Ishikawa (cell line): ENCODE results near the gene DIP2C.

ENCODE experiments used
- CEBPB ChIP-seq: IDR thresholded peaks from 2 replicates; pipeline ENCODE4 v1.6.1; 2012
- CREB1 ChIP-seq: IDR thresholded peaks from 2 replicates; pipeline ENCODE4 v1.6.1; 2012; ENCODE audit warnings: low read depth
- EGR1 ChIP-seq: IDR thresholded peaks from 2 replicates; pipeline ENCODE4 v1.6.1; 2012
- EP300 ChIP-seq: IDR thresholded peaks from 2 replicates; pipeline ENCODE4 v1.6.1; 2012; ENCODE audit warnings: borderline replicate concordance
- FOXM1 ChIP-seq: IDR thresholded peaks from 2 replicates; pipeline ENCODE4 v1.6.1; 2012; ENCODE audit warnings: low read depth, borderline replicate concordance
- NFIC ChIP-seq: IDR thresholded peaks from 2 replicates; pipeline ENCODE4 v1.6.1; 2012
- RAD21 ChIP-seq: IDR thresholded peaks from 2 replicates; pipeline ENCODE4 v1.6.1; 2012; ENCODE audit warnings: low read depth
- TAF1 ChIP-seq: IDR thresholded peaks from 2 replicates; pipeline ENCODE4 v1.6.1; 2012; ENCODE audit warnings: low read depth, mild to moderate bottlenecking
- TCF12 ChIP-seq: IDR thresholded peaks from 2 replicates; pipeline ENCODE4 v1.6.1; 2012; ENCODE audit warnings: low read depth
- TEAD4 ChIP-seq: IDR thresholded peaks from 2 replicates; pipeline ENCODE4 v1.6.1; 2012
- YY1 ChIP-seq: IDR thresholded peaks from 2 replicates; pipeline ENCODE4 v1.6.1; 2012; ENCODE audit warnings: low read depth
- ZBTB7A ChIP-seq: IDR thresholded peaks from 2 replicates; pipeline ENCODE4 v1.6.1; 2012; ENCODE audit warnings: low read depth
- TF ChIP-seq, protein P1 (sequence below): IDR thresholded peaks from 2 replicates; pipeline ENCODE4 v1.6.1; 2012
- TF ChIP-seq, protein P2 (sequence below): IDR thresholded peaks from 2 replicates; pipeline ENCODE4 v1.6.1; 2012; ENCODE audit warnings: low read depth, mild to moderate bottlenecking
- TF ChIP-seq, protein P3 (sequence below): IDR thresholded peaks from 2 replicates; pipeline ENCODE4 v1.6.1; 2012

The DIP2C gene

DNA sequence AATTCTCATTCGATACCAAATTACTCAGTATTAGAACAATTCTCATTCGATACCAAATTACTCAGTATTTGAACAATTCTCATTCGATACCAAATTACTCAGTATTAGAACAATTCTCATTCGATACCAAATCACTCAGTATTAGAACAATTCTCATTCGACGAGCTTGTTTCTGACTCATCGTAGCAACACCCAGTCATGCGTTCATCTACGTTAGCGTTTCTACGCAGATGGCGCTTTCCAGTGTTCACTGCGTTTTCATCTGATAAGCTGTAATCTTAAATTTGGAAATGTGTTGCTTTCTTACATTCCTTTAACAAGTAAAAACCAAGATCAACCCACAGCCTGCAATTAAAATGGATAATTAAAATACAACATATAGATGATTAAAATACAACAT is 277.9 kb downstream of the DIP2C start:
- no peak for TF ChIP-seq CEBPB
- TF ChIP-seq TEAD4, result no peak
- TF ChIP-seq, protein P1, sequence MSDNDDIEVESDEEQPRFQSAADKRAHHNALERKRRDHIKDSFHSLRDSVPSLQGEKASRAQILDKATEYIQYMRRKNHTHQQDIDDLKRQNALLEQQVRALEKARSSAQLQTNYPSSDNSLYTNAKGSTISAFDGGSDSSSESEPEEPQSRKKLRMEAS, result no peak
- no peak for TF ChIP-seq CREB1
- TF ChIP-seq, protein P2, sequence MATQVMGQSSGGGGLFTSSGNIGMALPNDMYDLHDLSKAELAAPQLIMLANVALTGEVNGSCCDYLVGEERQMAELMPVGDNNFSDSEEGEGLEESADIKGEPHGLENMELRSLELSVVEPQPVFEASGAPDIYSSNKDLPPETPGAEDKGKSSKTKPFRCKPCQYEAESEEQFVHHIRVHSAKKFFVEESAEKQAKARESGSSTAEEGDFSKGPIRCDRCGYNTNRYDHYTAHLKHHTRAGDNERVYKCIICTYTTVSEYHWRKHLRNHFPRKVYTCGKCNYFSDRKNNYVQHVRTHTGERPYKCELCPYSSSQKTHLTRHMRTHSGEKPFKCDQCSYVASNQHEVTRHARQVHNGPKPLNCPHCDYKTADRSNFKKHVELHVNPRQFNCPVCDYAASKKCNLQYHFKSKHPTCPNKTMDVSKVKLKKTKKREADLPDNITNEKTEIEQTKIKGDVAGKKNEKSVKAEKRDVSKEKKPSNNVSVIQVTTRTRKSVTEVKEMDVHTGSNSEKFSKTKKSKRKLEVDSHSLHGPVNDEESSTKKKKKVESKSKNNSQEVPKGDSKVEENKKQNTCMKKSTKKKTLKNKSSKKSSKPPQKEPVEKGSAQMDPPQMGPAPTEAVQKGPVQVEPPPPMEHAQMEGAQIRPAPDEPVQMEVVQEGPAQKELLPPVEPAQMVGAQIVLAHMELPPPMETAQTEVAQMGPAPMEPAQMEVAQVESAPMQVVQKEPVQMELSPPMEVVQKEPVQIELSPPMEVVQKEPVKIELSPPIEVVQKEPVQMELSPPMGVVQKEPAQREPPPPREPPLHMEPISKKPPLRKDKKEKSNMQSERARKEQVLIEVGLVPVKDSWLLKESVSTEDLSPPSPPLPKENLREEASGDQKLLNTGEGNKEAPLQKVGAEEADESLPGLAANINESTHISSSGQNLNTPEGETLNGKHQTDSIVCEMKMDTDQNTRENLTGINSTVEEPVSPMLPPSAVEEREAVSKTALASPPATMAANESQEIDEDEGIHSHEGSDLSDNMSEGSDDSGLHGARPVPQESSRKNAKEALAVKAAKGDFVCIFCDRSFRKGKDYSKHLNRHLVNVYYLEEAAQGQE, result no peak
- no peak for TF ChIP-seq RAD21
- TF ChIP-seq FOXM1, result no peak
- TF ChIP-seq, protein P3, sequence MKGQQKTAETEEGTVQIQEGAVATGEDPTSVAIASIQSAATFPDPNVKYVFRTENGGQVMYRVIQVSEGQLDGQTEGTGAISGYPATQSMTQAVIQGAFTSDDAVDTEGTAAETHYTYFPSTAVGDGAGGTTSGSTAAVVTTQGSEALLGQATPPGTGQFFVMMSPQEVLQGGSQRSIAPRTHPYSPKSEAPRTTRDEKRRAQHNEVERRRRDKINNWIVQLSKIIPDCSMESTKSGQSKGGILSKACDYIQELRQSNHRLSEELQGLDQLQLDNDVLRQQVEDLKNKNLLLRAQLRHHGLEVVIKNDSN, result no peak
- TF ChIP-seq ZBTB7A, result no peak
- TF ChIP-seq EP300, result no peak
- no peak for TF ChIP-seq TCF12
- no peak for TF ChIP-seq YY1
- no peak for TF ChIP-seq NFIC
- TF ChIP-seq TAF1, result no peak

DNA sequence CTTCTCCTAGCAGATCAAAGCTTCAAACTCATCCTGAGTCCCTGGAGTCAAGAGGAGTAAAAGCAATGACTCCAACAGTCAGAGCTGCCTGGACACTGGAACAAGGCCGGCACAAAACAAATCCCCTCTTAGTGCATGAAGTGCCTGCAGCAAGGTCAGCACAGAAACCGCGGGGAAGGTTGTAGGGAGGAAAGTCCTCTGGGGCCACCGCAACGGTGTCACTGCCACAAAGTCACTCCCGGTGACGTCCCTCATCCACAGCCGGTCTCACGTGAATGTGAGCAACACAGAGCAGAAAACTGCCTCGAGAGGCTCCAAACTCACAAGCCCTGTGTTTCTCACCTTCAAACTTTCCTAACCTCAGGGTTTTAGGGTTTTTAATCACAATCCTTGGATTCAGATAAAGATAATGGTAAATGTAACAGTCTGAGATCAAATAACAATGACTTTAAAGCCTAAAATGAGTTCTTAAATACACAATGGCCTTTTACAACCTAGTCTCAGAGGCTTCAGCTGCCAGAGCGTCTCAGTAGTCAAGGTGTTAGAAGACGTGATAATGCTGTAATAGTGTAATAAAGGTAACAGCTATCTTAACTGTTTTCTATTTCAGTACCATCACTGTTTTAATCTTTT is 279.9 kb downstream of the DIP2C start:
- TF ChIP-seq TEAD4 (no peak), NFIC (no peak), YY1 (no peak), FOXM1 (no peak), CEBPB (no peak), CREB1 (no peak), TCF12 (no peak), RAD21 (no peak), ZBTB7A (no peak), EP300 (no peak)
- TF ChIP-seq, protein P2, result no peak
- TF ChIP-seq, protein P1, result no peak
- TF ChIP-seq, protein P3, result no peak

DNA sequence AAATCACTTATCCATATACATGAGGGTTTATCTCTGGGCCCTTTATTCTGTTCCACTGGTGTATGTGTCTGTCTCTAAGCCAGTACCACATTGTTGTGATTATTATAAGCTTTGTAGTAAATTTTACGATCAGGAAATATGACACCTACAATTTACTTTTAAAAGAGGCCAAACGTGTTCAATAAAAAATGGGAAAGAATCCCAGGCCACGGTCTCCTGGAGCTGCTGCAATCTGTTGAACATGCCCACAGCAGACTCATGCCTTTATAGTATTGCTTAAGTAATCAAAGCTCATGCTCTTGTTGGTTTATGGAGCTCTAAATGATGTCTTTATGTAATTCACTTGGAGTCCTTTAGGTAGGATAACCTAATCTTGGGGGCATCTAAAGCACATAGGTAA is 281.2 kb downstream of the DIP2C start:
- TF ChIP-seq, protein P2, result no peak
- TF ChIP-seq EP300 (no peak), EGR1 (no peak), RAD21 (no peak), TAF1 (no peak), FOXM1 (no peak), CEBPB (no peak), NFIC (no peak), YY1 (no peak), TEAD4 (no peak), ZBTB7A (no peak), TCF12 (no peak), CREB1 (no peak)
- TF ChIP-seq, protein P3, result no peak
- TF ChIP-seq, protein P1, result no peak

DNA sequence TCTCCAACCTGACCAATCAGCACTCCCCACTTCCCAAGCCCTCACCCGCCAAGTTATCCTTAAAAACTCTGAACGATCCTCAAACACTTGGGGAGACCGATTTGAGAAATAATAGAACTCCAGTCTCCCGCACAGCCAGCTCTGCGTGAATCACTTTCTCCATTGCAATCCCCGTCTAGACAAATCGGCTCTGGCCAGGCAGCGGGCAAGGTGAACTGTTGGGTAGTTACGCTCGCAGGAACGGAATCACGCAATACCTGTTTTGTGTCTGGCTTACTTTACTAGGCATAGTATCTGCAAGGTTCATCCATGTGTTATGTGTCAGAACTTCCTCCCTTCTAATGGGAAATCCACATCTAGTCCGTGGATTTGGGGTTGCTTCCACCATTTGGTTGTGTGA is 282.5 kb downstream of the DIP2C start:
- TF ChIP-seq CREB1 (no peak), RAD21 (no peak), CEBPB (no peak), TAF1 (no peak)
- TF ChIP-seq, protein P1, result no peak
